C4-2B (cell line): ENCODE measurements around the gene GMPS.
"Not testable (repeated sequence)": the region's sequence is repeated elsewhere in the genome, so short reads cannot be mapped to it uniquely, and the experiment has no call there.

Experiments used
- H3K27ac ChIP-seq: fragments of 450-650 bp; 2 replicates; pipeline ENCODE4 v1.5.1; 2017
- CTCF ChIP-seq: fragments of 450-650 bp; conservative IDR thresholded peaks from 2 replicates; pipeline ENCODE4 v1.5.1; 2017; ENCODE audit warnings: mild to moderate bottlenecking
- ZFX ChIP-seq: fragments of 450-650 bp; IDR thresholded peaks from 2 replicates; pipeline ENCODE4 v1.6.1; 2017

Gene GMPS

DNA sequence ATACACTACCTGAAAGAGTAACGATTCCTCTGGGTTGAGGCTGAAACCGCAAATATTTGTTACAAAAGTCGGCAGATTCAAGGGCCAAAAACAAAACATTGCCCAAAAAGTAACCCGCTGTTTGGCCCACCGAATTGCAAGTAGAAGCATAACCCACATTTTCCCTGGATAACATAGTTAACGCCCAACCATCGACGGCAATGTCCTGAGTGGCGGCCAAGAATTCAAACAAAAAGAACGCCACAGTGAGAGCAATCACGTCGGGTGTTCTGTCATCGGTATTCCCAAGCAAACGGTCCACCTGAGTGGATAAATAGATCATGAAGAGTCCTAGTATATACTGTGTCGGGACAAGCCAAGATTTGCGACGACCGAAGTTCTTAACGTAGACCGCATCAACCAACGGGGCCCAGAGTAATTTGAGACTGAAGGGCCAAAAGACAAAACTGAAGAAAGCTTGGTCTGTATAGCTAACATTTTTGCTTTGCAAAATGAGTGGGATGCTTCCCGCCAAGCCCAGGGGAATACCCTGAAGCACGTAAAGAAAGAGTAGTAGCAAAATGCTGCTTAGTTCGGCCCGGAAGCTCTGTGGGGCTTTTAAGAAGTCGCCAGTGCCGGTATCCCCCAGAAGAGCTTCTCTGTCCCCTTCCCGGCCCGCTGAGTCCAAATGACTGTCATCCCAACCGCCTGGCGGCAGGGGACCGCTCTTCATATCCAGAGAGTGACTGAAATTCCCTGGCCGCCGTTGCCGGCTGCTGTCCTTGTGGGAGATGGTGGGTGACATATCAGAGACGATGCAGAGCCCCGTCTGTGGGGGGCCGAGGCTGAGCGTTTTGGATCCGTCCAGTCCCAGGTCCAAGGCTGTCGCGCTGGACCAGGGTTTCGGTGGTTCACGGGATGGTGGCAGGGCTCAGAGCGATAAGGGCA lies 17.0 kb upstream of the GMPS start:
- H3K27ac ChIP-seq, result peak overlapping the region; percentile 91
- TF ChIP-seq CTCF (no peak; the same call in 1 of the 2 replicates), ZFX (peak; percentile 36; the same call in 1 of the 2 replicates)

- H3K27ac ChIP-seq, result peak within 1 kb of the TSS; percentile 91
- TF ChIP-seq CTCF (no peak), ZFX (no peak; the same call in 1 of the 2 replicates)
Observed at GRCh38 chr3:155854141-155854940, 16.1 kb upstream of the GMPS start, which contains the start of gene SLC33A1. TSS of gene SLC33A1 (minus strand) at chr3:155854427. CDS start at chr3:155853997, 430 bp downstream.

GRCh38 chr3:155859859-155860258 lies 10.6 kb upstream of the GMPS start:
- TF ChIP-seq CTCF (no peak; the same call in 1 of the 2 replicates), ZFX (no peak)
- no peak overlapping the region for H3K27ac ChIP-seq

DNA sequence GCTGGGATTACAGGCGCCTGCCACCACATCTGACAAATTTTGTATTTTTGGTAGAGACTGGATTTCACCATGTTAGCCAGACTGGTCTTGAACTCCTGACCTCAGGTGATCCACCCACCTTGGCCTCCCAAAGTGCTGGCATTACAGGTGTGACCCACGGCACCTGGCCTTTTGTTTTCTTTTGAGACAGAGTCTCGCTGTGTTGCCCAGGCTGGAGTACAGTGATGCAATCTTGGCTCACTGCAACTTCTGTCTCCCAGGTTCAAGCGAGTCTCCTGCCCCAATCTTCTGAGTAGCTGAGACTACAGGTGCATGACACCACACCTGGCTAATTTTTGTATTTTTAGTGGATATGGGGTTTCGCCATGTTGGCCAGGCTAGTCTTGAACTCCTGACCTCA lies 10.0 kb upstream of the GMPS start:
- not testable (repeated sequence) for H3K27ac ChIP-seq

DNA sequence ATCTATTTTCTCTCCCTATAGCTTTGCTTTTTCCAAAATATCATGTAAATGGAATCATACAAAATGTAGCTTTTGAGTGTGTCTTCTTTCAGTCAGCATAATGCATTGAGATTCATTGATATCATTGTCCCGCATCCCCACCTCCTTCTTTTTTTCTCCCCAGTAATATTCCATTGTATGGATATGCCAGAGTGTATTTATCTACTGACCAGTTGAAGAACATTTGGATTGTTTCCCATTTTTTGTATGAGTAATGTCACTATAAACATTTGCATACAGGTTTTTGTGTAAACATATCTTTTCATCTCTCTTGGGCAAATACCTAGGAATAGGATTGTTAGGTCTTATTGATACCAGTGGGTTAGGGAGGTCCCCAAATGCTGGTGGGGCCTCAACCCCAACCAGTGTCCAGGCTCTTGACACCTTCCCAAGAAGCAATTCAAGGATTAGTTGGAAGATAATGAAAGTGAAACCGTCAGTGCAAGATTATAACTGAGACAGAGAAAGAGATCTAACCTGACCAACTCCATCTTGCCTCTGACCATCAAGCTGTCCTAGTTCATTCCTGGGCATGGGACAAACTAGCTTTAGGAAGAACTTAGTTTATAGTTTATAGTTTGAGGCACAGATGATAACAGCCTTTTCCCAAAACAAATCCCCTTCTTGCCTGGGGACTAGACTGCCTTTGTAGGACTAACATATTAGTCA lies 8.8 kb upstream of the GMPS start:
- no peak overlapping the region for H3K27ac ChIP-seq
- TF ChIP-seq ZFX (no peak), CTCF (no peak)

GRCh38 chr3:155862290-155862982 lies 8.0 kb upstream of the GMPS start:
- not testable (repeated sequence) for H3K27ac ChIP-seq

GRCh38 chr3:155863072-155863784 lies 7.2 kb upstream of the GMPS start:
- TF ChIP-seq CTCF, result no peak
- no peak for TF ChIP-seq ZFX
- no peak overlapping the region for H3K27ac ChIP-seq
